Stimulated activated effector memory CD8-positive, alpha-beta T cell treated with anti-CD3 and anti-CD28 coated beads, Interleukin-12 subunit alpha, Interleukin-12 subunit beta, amount 100 ng/mL, for 72 hours (primary cell): ENCODE measurements around the gene GRIN2A.

Experiments
- ATAC-seq: fragments of 150-1000 bp; cut with Tn5 transposase; 2 replicates; pipeline ENCODE4 v1.10.0; 2021
- DNase-seq, 2 donors: peaks; one replicate each; pipeline ENCODE4 v3.0.0; 2021 to 2022; ENCODE audit warnings: low spot score in 2 of 2
- H3K27ac Mint-ChIP-seq: one replicate; pipeline ENCODE4 v1.8.0; 2022; ENCODE audit warnings: mild to moderate bottlenecking, mixed read lengths
- H3K36me3 Mint-ChIP-seq: one replicate; pipeline ENCODE4 v1.8.0; 2022; ENCODE audit warnings: mild to moderate bottlenecking, mixed read lengths
- H3K4me1 Mint-ChIP-seq: one replicate; pipeline ENCODE4 v1.8.0; 2022; ENCODE audit warnings: mixed read lengths
- H3K4me3 Mint-ChIP-seq: one replicate; pipeline ENCODE4 v1.8.0; 2022; ENCODE audit warnings: mild to moderate bottlenecking, mixed read lengths
- H3K9me3 Mint-ChIP-seq: one replicate; pipeline ENCODE4 v1.8.0; 2022; ENCODE audit warnings: mixed read lengths

The GRIN2A gene

GRCh38 chr16:10182222-10183053 is at the start of gene GRIN2A:
TSS of gene GRIN2A (minus strand) at chr16:10182428. CDS start at chr16:10180411, 2,017 bp downstream.
- Mint-ChIP-seq H3K4me3 (peak within 1 kb of the TSS; percentile 9), H3K36me3 (no peaks in the 10 kb centered on the region), H3K9me3 (no peaks in the 10 kb centered on the region), H3K4me1 (peaks cover 15% of the 10 kb centered on the region), H3K27ac (no peak within 1 kb of the TSS)
- DNase-seq (no peak), ATAC-seq (peak; percentile 17)

- no peak for ATAC-seq
- DNase-seq = no peak
- Mint-ChIP-seq H3K27ac (no peak overlapping the region), H3K4me1 (peaks cover 5% of the 10 kb centered on the region), H3K9me3 (peaks cover 14% of the 10 kb centered on the region), H3K36me3 (no peaks in the 10 kb centered on the region), H3K4me3 (no peak overlapping the region)
Observed at GRCh38 chr16:10231563-10231962, 49.3 kb upstream of the GRIN2A start.

DNA sequence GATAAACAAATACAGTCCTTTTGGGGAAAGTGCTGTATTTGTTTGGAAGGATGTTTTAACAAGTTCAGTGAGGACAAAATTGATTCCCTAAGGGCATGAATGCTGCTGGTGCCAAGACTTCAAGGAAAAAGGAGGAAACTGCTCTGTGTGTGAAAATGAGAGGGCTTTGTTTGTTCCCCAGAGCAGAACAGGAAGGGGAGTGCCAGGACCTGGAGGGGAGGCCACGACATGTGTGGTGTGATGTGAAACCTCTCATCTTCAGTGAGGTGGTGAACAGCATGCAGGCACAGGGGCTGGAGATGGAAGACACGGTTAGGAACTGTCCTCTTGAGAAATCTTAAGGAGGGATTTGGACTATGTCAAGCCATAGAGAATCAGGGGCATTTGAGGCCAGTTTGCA is 46.6 kb upstream of the GRIN2A start:
- Mint-ChIP-seq H3K9me3 (peaks cover 14% of the 10 kb centered on the region), H3K4me3 (no peak overlapping the region), H3K27ac (no peak overlapping the region), H3K36me3 (no peaks in the 10 kb centered on the region), H3K4me1 (peaks cover 5% of the 10 kb centered on the region)
- ATAC-seq (no peak), DNase-seq (no peak)

- Mint-ChIP-seq H3K4me3 (no peak overlapping the region), H3K27ac (no peak overlapping the region), H3K9me3 (peaks cover 11% of the 10 kb centered on the region), H3K4me1 (peaks cover 5% of the 10 kb centered on the region), H3K36me3 (no peaks in the 10 kb centered on the region)
- ATAC-seq (no peak), DNase-seq (no peak)
Observed at GRCh38 chr16:10226987-10227306, 44.7 kb upstream of the GRIN2A start.

DNA sequence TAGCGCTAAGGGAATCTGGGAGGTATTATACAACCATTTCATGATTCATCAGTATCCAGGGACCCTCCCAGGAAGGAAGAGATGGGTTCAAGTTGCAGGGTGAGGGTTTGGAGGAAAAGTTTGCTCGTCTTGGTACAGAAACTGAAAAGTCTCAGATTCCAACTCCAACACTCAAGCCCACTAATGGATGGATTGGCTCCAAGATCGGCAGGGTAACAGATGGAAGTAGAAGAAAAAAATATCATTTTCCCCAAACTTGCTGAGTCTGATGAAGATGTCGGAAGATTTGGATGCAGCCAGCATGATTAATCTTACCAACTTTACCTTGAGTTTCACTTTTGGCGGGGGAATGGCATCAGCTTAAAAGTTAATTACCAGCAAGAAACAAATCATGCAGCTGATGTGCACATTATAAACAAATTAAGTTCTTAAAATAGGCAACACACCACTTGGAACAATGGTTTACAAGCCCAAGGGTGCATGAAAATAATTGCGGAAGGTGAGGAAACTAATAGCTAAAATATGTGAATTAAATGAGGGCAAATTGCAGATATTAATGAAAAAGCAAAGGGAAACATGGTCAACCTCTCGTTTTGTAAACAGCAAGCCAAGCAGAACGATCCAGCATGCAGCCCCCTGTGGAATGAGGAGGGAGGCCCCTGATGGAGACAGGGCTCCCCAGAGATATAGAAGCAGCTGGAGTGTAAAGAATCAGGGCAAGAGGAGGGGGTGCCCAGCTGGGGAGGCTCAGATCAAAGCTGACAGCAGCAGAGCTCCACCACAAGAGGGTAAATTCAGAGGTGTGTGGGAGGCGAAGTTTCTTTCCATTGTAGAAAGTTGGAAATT is 44.1 kb upstream of the GRIN2A start:
- peaks cover 7% of the 10 kb centered on the region for H3K9me3 Mint-ChIP-seq
- peaks cover 5% of the 10 kb centered on the region for H3K4me1 Mint-ChIP-seq
- H3K36me3 Mint-ChIP-seq = no peaks in the 10 kb centered on the region
- no peak overlapping the region for H3K27ac Mint-ChIP-seq
- ATAC-seq = no peak
- H3K4me3 Mint-ChIP-seq = no peak overlapping the region
- no peak for DNase-seq

DNA sequence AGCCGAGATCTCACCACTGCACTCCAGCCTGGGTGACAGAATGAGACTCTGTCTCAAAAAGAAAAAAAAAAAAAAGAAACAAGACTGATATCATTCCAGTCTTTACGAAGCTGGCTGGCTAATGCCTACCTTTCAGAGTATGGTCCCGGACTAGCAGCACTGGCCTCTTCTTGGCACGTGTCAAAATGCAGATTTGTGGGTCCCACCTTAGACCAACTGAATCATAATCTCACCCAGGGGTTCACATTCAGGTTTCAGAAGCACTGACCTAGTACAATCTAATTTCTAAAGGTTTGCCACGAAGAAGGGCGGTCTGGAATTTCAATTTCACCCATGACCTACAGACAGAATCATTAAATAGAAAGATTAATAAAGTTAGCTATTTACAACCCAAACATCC is 43.4 kb upstream of the GRIN2A start:
- Mint-ChIP-seq H3K9me3 (peaks cover 4% of the 10 kb centered on the region), H3K27ac (no peak overlapping the region)

GRCh38 chr16:10224850-10225249 is 42.6 kb upstream of the GRIN2A start:
- peaks cover 5% of the 10 kb centered on the region for H3K4me1 Mint-ChIP-seq
- DNase-seq = no peak
- peaks cover 3% of the 10 kb centered on the region for H3K9me3 Mint-ChIP-seq
- no peaks in the 10 kb centered on the region for H3K36me3 Mint-ChIP-seq
- H3K4me3 Mint-ChIP-seq = no peak overlapping the region
- no peak overlapping the region for H3K27ac Mint-ChIP-seq
- no peak for ATAC-seq

More for the DNA sequence above, 43.4 kb upstream of the GRIN2A start:
- H3K36me3 Mint-ChIP-seq = no peaks in the 10 kb centered on the region
- ATAC-seq = no peak
- H3K4me3 Mint-ChIP-seq = no peak overlapping the region
- H3K4me1 Mint-ChIP-seq = peaks cover 5% of the 10 kb centered on the region
- DNase-seq = no peak

- ATAC-seq (no peak), DNase-seq (no peak)
- Mint-ChIP-seq H3K36me3 (no peaks in the 10 kb centered on the region), H3K4me1 (no peaks in the 10 kb centered on the region), H3K4me3 (no peak overlapping the region), H3K9me3 (no peaks in the 10 kb centered on the region), H3K27ac (no peak overlapping the region)
Observed at GRCh38 chr16:10220942-10221341, 38.7 kb upstream of the GRIN2A start.

DNA sequence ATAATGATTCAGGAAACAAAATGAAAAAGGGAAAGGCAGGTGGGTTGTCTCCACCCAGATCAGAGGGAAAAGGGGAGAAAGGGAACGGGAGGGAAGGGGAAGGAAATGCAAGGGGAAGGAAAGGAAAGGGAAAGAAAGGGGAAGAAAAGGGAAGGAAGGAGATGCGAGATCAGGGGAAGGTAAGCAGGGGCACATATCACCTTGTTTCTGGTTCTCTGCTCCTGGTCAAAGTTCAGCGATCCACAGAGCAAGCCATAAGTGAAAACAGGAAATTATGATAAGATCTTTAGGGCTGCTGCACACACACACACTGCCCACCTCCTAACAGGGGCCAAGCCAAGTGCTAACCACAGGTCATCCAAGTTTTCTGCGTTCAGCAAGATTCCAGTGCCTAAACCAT is 37.5 kb upstream of the GRIN2A start:
- H3K4me1 Mint-ChIP-seq = no peaks in the 10 kb centered on the region
- no peaks in the 10 kb centered on the region for H3K9me3 Mint-ChIP-seq
- H3K27ac Mint-ChIP-seq = no peak overlapping the region
- H3K4me3 Mint-ChIP-seq = no peak overlapping the region
- ATAC-seq = no peak
- no peaks in the 10 kb centered on the region for H3K36me3 Mint-ChIP-seq
- no peak for DNase-seq

DNA sequence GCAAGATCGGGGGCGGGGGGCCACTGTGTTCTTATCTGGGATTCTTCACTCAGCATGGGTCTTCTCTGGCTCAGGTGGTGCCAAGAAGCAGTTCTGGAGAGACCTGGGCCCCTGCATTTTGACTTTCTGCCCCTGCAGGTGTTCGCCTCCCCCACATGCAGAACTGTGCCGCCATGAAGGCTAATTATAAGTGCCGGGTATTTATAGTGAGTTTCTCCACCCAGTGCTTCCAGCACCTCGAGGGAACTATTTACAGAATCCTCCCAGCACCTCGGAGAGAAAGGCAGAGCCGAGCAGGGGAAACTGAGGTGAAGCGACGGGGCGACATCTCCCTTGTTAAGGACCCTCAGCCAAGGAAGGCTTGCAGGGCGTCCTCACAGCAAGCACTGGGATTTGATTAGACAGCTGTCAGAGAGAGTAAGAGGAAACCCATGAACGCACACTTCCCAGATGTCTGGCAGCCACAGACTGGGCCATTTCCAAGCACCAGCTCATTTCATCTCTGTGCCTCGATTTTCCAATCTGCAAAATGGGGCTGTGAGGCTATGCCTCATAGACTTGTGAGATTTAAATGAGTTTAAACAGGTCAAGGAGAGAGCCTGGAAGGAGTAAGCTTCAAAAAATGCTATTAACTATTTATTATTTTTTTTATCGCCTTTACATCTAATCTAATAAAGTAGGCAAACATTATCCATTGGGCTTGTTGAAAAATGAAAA is 36.4 kb upstream of the GRIN2A start:
- DNase-seq (no peak), ATAC-seq (no peak)
- H3K36me3 Mint-ChIP-seq = no peaks in the 10 kb centered on the region
- H3K27ac Mint-ChIP-seq = no peak overlapping the region
- no peaks in the 10 kb centered on the region for H3K9me3 Mint-ChIP-seq
- H3K4me3 Mint-ChIP-seq = no peak overlapping the region
- no peaks in the 10 kb centered on the region for H3K4me1 Mint-ChIP-seq

- Mint-ChIP-seq H3K9me3 (no peaks in the 10 kb centered on the region), H3K36me3 (no peaks in the 10 kb centered on the region), H3K27ac (no peak overlapping the region), H3K4me3 (no peak overlapping the region), H3K4me1 (no peaks in the 10 kb centered on the region)
- ATAC-seq (no peak), DNase-seq (no peak)
Observed at GRCh38 chr16:10213748-10214147, 31.5 kb upstream of the GRIN2A start.

DNA sequence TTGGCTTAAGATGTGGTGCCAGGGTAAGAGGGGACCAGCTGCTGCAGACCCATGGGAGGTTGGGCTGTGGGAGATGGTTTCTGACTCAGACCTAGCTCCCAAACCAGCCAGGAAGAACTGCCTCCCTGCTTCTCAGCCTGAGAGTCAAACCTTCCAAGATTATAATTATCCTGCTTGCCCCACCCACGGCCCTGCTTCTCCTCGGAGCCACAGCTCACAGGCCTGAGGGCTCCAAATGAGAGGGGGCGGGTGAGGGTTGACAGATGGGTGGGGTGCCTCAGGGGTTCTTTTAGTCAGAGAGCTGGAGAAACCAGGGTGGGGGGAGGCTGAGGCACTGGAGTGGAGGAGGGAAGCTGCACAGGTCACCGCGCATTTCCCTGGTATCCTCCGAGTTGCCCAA is 28.7 kb upstream of the GRIN2A start:
- no peaks in the 10 kb centered on the region for H3K9me3 Mint-ChIP-seq
- ATAC-seq = no peak

DNA sequence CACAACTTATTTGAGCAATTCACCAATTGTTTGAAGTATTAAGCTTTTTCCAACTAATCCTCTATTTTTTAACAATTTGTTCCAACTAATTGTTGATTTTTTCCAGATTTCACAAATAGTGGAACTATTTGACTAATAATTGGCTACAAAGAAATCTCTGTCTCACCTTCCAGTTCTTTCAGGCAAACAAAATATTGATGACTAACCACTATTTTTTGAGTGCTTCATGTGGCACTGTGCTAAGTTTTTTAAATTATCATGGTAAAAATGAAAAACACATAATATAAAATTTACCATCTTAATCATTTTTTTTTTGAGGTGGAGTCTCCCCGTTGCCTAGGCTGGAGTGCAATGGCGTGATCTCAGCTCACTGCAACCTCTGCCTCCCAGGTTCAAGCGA is 24.6 kb upstream of the GRIN2A start:
- Mint-ChIP-seq H3K9me3 (no peaks in the 10 kb centered on the region), H3K36me3 (no peaks in the 10 kb centered on the region), H3K27ac (no peak overlapping the region), H3K4me1 (no peaks in the 10 kb centered on the region), H3K4me3 (no peak overlapping the region)
- no peak for DNase-seq
- ATAC-seq = no peak

More for the DNA sequence above, 28.7 kb upstream of the GRIN2A start:
- Mint-ChIP-seq H3K36me3 (no peaks in the 10 kb centered on the region), H3K4me3 (no peak overlapping the region), H3K4me1 (no peaks in the 10 kb centered on the region), H3K27ac (no peak overlapping the region)
- no peak for DNase-seq

DNA sequence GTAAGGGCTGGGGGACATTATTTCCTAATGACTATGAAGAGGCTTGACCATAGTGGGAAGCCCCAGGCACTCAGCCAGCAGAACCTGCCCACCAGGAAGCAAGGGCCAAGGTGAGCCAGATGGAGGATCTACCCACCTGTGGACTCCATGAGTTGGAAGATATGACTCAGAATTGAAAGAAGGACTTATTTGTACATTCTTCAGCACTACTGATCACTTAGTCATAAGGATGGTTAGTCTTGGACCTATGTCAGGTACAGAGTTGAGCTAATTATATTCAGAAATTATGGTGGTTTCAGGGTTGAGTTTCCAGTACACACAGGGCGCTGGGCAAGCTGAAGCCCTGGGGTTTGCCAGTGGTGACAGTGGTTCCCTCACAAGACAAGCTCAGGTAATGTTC is 24.0 kb upstream of the GRIN2A start:
- no peaks in the 10 kb centered on the region for H3K4me1 Mint-ChIP-seq
- ATAC-seq (peak; percentile 47), DNase-seq (no peak)
- H3K36me3 Mint-ChIP-seq = no peaks in the 10 kb centered on the region
- H3K4me3 Mint-ChIP-seq = no peak overlapping the region
- H3K27ac Mint-ChIP-seq = no peak overlapping the region
- no peaks in the 10 kb centered on the region for H3K9me3 Mint-ChIP-seq

GRCh38 chr16:10205688-10206087 is 23.5 kb upstream of the GRIN2A start:
- no peaks in the 10 kb centered on the region for H3K36me3 Mint-ChIP-seq
- no peaks in the 10 kb centered on the region for H3K4me1 Mint-ChIP-seq
- H3K27ac Mint-ChIP-seq = no peak overlapping the region
- H3K4me3 Mint-ChIP-seq = no peak overlapping the region
- H3K9me3 Mint-ChIP-seq = no peaks in the 10 kb centered on the region
- DNase-seq (no peak), ATAC-seq (peak; percentile 11)
